SKM-1 treated with dmso at 0.1 percent for 144 hours (cell line): ENCODE results near the gene LASP1NB.
"Not testable (repeated sequence)": the region's sequence is repeated elsewhere in the genome, so short reads cannot be mapped to it uniquely, and the experiment has no call there.

Experiments
- DNase-seq: peaks from one replicate; lab custom pipeline; 2025; ENCODE audit not compliant: unreplicated experiment; lab: John Stamatoyannopoulos, UW

LASP1NB gene

GRCh38 chr17:38916771-38917170, 8.6 kb upstream of the LASP1NB start:
- no peak for DNase-seq

GRCh38 chr17:38917259-38917658, 8.2 kb upstream of the LASP1NB start:
- DNase-seq, result no peak

GRCh38 chr17:38918129-38918913, 7.1 kb upstream of the LASP1NB start:
- DNase-seq, result no peak

GRCh38 chr17:38918916-38919315, 6.5 kb upstream of the LASP1NB start:
- DNase-seq, result no peak

GRCh38 chr17:38919316-38920078, 5.9 kb upstream of the LASP1NB start:
- DNase-seq, result no peak

- no peak for DNase-seq
Observed at GRCh38 chr17:38920374-38921291, 4.8 kb upstream of the LASP1NB start.

- no peak for DNase-seq
Observed at GRCh38 chr17:38921756-38922411, 3.5 kb upstream of the LASP1NB start.

- DNase-seq, result no peak
Observed at GRCh38 chr17:38922538-38923297, 2.7 kb upstream of the LASP1NB start.

GRCh38 chr17:38926293-38927070, 1.1 kb downstream of the LASP1NB start:
- DNase-seq, result peak; percentile 96

GRCh38 chr17:38930782-38931181, 5.4 kb downstream of the LASP1NB start:
- DNase-seq, result not testable (repeated sequence)

- DNase-seq, result not testable (repeated sequence)
Observed at GRCh38 chr17:38933962-38934361, 8.5 kb downstream of the LASP1NB start.

GRCh38 chr17:38939987-38940386, 14.6 kb downstream of the LASP1NB start:
- DNase-seq, result no peak

- no peak for DNase-seq
Observed at GRCh38 chr17:38940404-38940803, 15.0 kb downstream of the LASP1NB start.

- no peak for DNase-seq
Observed at GRCh38 chr17:38942696-38943334, 17.4 kb downstream of the LASP1NB start.

- DNase-seq, result no peak
Observed at GRCh38 chr17:38943607-38944006, 18.2 kb downstream of the LASP1NB start.

GRCh38 chr17:38947189-38947588, 21.8 kb downstream of the LASP1NB start:
- no peak for DNase-seq

GRCh38 chr17:38953800-38954199, 28.4 kb downstream of the LASP1NB start:
- not testable (repeated sequence) for DNase-seq

GRCh38 chr17:38958326-38958725, 32.9 kb downstream of the LASP1NB start:
- no peak for DNase-seq

GRCh38 chr17:38958756-38959155, 33.3 kb downstream of the LASP1NB start:
- no peak for DNase-seq
